ENCODE data around the gene NUDT8. TPM values are rescaled to one million over a fixed set of nuclear protein-coding genes. Genes with fewer than 3 reads are reported as not detected.

The NUDT8 gene
- total and polyA plus RNA-seq, 2 of the 8 experiments (the other 6 are each of a cell fraction or from before 2014, with no cell fraction given) = 7.2 to 8.3 TPM

DNA sequence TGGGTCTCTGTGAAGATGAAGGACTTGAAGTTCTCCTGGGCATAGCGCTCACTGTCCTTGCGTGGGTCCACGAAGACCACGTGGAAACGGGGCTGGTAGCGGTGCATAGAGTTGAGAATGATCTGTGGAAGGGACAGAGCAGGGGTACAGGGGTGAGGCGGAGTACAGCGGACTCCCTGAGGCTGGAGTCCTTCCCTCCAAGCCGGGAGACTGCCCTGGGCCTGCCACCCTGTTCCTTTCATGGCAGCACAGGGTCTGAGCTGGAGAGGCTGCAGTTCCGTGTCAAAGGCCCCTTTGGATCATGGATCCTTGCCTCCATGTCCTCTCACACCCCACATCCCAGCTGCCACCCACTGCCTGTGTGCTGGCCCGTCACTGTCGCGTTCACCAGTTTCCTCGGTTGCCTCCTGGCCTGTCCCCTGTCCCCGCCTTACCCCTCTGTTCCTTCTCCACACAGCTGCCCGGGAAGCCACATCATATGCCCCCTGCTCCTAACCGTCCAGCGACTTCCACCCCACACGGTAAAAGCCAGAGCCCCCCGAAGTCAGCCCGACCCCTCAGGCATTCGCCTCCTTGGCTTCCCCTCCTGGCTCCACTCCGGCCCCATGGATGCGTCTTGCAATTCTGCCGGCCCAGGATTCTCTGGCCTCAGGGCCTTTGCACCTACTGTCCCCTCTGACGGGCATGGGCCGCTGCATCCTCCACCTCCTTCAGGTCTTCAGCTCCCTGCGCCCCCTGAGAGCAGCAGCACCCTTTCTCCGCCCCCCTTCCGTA, 3.4 kb upstream of the NUDT8 start:
- Histone ChIP-seq H3K79me1 (ENCODE audit: low read depth, low read length) (no peaks in the 10 kb centered on the region), H3K4ac (replicated peaks; ENCODE audit: insufficient read length, low read depth, low read length) (no peak overlapping the region), H2AK5ac (ENCODE audit: low read depth, low read length) (no peak overlapping the region; the same call in 1 of the 2 replicates), H3K23ac (ENCODE audit: insufficient read length) (no peak overlapping the region), H3K36me3 (ENCODE audit: control insufficient read depth in 2 of 4, insufficient read depth in 4 of 4, low read length in 3 of 4) (no peaks in the 10 kb centered on the region), H2BK5ac (ENCODE audit: low read depth, low read length) (no peak overlapping the region), H3K9me3 (ENCODE audit: insufficient read depth in 2 of 2, low read depth in 1 of 2, low read length in 1 of 2) (no peaks in the 10 kb centered on the region), H3K27me3 (replicated peaks in 1 of 4; ENCODE audit: control insufficient read depth in 3 of 4, extremely low read depth in 1 of 4, insufficient read depth in 3 of 4, low read length in 3 of 4) (no peaks in the 10 kb centered on the region; a peak in 1 of 7 replicates), H3K56ac (replicated peaks; ENCODE audit: insufficient read length, low read depth, low read length) (no peak overlapping the region), H2BK15ac (ENCODE audit: low read length) (0 out of 2 replicates have a peak overlapping the region, but pooled peaks have one; percentile 25), H3K79me2 (ENCODE audit: control insufficient read depth in 1 of 2, insufficient read depth in 2 of 2, low read length in 2 of 2) (no peaks in the 10 kb centered on the region), H4K5ac (ENCODE audit: insufficient read length, low read depth, low read length) (no peak overlapping the region), H4K8ac (ENCODE audit: extremely low read depth, insufficient read depth, low read length) (no peak overlapping the region; the same call in 1 of the 2 replicates), H3K4me2 (ENCODE audit: insufficient read depth in 1 of 2, low read depth in 2 of 2, low read length in 2 of 2) (no peak overlapping the region), H3K23me2 (ENCODE audit: low read depth, low read length) (peaks cover 2% of the 10 kb centered on the region; the same call in 1 of the 2 replicates), H3K9ac (replicated peaks in 1 of 4; ENCODE audit: extremely low read depth in 1 of 4, low read depth in 3 of 4, low read length in 3 of 4) (no peak overlapping the region; a peak in 1 of 7 replicates), H2BK20ac (ENCODE audit: low read length) (0 out of 2 replicates have a peak overlapping the region, but pooled peaks have one; percentile 43), H4K20me1 (replicated peaks in 1 of 2; ENCODE audit: control insufficient read depth in 1 of 2, insufficient read depth in 2 of 2, low read length in 2 of 2) (no peaks in the 10 kb centered on the region), H2BK120ac (replicated peaks; ENCODE audit: low read depth, low read length) (no peak overlapping the region), H3K18ac (ENCODE audit: extremely low read depth, low read length) (no peak overlapping the region), H2AFZ (ENCODE audit: low read length) (no peak overlapping the region), H4K91ac (replicated peaks; ENCODE audit: insufficient read length, low read length) (no peak overlapping the region), H3K14ac (ENCODE audit: insufficient read length) (no peak overlapping the region), H3K4me1 (replicated peaks in 1 of 4; ENCODE audit: control insufficient read depth in 3 of 4, insufficient read depth in 4 of 4, low read length in 3 of 4) (peaks cover 0 to 26% (median 14%) of the 10 kb centered on the region in 4 experiments; a peak in 6 of 7 replicates), H2BK12ac (ENCODE audit: low read depth, low read length) (peak overlapping the region; percentile 7; the same call in 1 of the 2 replicates), H3K27ac (ENCODE audit: low read depth, low read length) (no peak overlapping the region), H3K4me3 (ENCODE audit: extremely low read depth in 1 of 4, insufficient read depth in 2 of 4, low read depth in 3 of 4, low read length in 4 of 4) (no peak overlapping the region)
- DNase-seq (ENCODE audit: low read depth in 1 of 2, low spot score in 2 of 2) (no peak), FAIRE-seq (no peak)
- ChIA-PET POLR2A (ENCODE audit: partially characterized antibody) (interaction anchor here (1.2 to 11.7 kb wide), 4 partner anchors 13 to 56 kb away, joined by 3 to 194 read pairs (median 4); partner anchors contain the start of gene GSTP1), CTCF (ENCODE audit: partially characterized antibody) (interaction anchor here (0.8 to 10.1 kb wide), 8 partner anchors 13 to 168 kb away, joined by 3 to 117 read pairs (median 3); partner anchors contain the start of gene ACY3)
- 88% methylated on average over 23 of the region's 30 CpGs; no CpG with 5 or more reads in 1 of the 2 experiments for WGBS, 2 experiments (ENCODE audit: extremely low coverage in 1 of 2, insufficient coverage in 1 of 2, insufficient read length in 1 of 2, insufficient replicate concordance in 2 of 2, low coverage in 1 of 2, low lambda C conversion rate in 2 of 2, missing lambda C conversion rate in 1 of 2)
- TF ChIP-seq POLR2AphosphoS5 (IDR thresholded peaks at IDR 0.05; ENCODE audit: low read depth, low read length) (peak; percentile 37; the same call in 1 of the 2 replicates), SIRT6 (IDR thresholded peaks at IDR 0.05; ENCODE audit: low read length) (no peak), MAFK (IDR thresholded peaks at IDR 0.05; ENCODE audit: low read depth, low read length) (no peak), JUN (IDR thresholded peaks at IDR 0.05; ENCODE audit: low read depth, low read length) (no peak), HDAC2 (IDR thresholded peaks at IDR 0.05; ENCODE audit: borderline replicate concordance in 1 of 2, low read depth in 2 of 2, low read length in 2 of 2) (no peak), RFX5 (IDR thresholded peaks at IDR 0.05; ENCODE audit: borderline replicate concordance, low read depth, low read length) (no peak), SAP30 (IDR thresholded peaks at IDR 0.05; ENCODE audit: insufficient read depth, insufficient replicate concordance, low read length) (no peak)
- TF ChIP-seq, protein P1, sequence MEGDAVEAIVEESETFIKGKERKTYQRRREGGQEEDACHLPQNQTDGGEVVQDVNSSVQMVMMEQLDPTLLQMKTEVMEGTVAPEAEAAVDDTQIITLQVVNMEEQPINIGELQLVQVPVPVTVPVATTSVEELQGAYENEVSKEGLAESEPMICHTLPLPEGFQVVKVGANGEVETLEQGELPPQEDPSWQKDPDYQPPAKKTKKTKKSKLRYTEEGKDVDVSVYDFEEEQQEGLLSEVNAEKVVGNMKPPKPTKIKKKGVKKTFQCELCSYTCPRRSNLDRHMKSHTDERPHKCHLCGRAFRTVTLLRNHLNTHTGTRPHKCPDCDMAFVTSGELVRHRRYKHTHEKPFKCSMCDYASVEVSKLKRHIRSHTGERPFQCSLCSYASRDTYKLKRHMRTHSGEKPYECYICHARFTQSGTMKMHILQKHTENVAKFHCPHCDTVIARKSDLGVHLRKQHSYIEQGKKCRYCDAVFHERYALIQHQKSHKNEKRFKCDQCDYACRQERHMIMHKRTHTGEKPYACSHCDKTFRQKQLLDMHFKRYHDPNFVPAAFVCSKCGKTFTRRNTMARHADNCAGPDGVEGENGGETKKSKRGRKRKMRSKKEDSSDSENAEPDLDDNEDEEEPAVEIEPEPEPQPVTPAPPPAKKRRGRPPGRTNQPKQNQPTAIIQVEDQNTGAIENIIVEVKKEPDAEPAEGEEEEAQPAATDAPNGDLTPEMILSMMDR (IDR thresholded peaks at IDR 0.05; ENCODE audit: control extremely low read depth in 1 of 3, insufficient read depth in 1 of 3, low read depth in 1 of 3, low read length in 3 of 3) = no peak
